HG03066 (cell line): ENCODE data around the gene SACM1L.

Experiments
- ATAC-seq: cut with Tn5 transposase; IDR thresholded peaks from one replicate; pipeline ENCODE4 v1.9.1; 2021; ENCODE audit warnings: low read depth; ENCODE audit not compliant: unreplicated experiment

Gene SACM1L

DNA sequence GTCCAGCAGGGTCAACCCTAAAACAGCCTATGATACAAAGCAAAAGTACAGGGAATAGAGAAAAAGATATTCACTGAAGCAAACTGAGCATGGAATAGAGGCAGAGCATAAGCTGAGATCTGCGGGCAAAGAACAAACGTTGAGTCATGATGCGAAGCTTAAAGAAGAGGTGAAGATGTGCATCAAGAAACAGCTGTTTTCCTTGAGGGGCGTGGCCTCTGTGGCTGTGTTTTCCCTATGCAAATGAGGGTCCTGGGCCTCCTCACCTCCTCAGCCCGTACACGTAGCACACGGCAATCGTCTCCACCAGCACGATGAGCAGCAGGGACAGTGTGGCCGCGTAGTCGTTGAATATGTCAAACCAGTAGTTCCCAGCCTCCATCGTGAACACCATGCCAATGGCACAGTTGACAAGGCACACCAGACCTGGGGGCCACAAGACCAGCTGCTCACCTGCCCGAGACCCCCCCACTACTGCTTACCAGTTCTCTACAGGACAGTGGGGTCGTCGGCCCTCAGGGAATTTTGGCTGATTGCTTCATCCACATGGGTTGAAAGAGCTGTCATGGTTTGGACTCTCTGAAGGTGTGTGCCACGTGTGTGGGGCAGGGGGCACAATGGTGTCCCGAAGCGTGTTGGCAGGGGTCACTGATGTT is 73.6 kb downstream of the SACM1L start:
- ATAC-seq: no peak

DNA sequence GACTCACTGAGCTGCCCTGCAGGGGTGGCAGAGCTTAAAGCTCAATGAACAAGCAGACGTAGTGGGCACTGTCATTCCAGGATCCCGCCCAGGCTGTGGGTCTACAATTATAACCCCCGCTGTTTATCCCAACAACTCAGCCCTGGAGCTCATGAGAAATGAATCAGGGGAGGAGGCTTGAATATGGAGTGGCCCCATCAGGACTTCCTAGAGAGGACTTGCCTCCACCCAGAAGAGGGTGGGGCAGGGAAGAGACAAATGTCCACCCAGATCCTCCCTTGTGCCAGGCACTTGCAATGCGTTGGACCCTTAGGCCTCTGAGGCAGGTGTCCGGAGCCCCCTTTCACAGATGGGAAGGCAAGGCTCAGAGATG is 74.1 kb downstream of the SACM1L start:
- no peak for ATAC-seq

DNA sequence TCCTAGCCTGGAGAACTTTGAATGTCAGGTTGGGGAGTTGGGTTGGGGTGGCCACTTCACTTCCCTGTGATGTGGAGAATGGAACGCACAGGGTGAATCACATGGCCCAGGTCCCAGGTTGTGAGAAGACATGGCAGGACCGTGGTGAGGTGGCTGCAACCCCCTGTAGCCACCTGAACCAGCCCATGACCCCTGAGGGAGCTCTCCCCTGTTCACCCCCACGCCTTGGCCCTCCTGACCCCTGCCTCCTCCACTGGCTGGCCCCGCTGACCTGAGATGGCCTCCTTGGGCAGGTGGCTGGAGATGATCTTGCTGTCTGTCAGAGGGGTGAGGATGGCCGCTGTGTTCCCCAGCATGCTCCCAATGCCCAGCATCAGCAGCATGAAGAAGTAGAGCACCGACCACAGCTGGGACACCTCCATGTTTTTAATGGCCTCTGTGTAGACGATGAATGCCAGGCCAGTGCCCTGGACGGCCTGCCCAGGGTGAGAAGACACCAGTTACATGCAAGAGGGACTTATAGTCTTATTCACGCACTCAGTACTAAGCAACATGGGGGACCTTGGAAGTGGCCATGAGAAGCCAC is 76.2 kb downstream of the SACM1L start:
- ATAC-seq: no peak

DNA sequence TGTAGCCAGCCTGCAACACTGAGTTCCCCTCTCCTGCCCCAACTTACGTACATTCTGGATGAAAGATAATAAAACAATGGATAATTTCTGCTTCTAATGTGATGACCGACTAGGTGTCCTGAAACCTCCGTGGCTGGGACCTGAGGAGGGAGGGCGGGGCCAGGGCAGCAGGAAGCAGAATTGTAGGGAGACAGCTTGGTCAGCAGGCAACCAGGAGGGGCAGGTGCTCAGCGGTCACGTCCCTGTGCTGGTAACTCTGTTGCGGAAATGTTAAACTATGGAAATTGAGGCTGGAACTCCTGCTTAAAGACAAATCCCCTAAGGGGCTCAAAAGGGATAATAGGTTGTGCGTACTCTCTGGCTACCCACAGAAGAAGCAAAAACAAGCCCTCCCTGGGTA is 76.8 kb downstream of the SACM1L start:
- ATAC-seq: no peak

DNA sequence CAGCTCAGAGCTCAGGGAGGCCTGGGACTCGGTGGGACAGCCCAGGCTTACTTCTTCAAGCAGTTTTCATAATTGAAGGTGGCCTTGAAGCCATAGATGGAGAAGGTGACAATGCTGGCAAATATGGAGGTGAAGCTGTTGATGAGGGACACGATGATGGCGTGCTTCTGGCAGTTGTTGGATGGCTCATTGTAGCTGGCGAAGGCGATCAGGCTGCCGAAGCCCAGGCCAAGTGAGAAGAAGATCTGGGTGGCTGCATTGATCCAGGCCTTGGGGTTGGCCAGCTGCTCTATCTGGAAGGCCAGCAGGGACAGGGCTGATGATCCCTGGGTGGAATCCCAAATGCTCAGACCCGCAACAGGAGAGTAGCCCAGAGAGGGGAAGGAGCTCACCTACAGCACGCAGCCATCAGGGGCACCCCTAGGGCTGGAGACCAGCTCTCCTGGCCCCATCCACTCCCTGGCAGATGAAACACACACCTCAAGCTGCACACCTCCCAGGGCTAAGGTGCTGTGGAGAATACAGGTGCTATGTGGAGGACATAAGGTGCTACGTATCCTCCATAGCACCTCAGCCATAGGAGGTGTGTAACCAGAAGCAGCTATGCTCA is 82.1 kb downstream of the SACM1L start:
- ATAC-seq: no peak

DNA sequence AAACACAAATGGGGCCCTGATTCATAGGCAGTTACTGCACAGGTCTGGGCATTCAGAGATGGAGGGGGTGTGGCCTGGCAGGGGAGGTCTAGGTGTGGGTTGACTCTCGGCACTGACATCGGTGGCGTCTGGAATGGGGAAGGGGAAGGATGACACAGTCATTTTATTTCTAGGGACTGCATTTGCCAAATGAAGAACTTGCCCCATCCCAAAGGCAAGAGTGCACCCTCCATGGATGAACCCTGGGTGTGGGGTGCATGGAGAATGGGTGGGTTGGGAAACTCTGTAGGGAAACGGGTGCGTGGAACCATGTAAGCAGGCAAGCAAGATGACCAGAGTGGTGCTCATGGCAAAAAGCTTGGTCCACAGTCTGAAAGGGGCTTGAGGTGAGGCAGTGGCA is 82.6 kb downstream of the SACM1L start:
- no peak for ATAC-seq

DNA sequence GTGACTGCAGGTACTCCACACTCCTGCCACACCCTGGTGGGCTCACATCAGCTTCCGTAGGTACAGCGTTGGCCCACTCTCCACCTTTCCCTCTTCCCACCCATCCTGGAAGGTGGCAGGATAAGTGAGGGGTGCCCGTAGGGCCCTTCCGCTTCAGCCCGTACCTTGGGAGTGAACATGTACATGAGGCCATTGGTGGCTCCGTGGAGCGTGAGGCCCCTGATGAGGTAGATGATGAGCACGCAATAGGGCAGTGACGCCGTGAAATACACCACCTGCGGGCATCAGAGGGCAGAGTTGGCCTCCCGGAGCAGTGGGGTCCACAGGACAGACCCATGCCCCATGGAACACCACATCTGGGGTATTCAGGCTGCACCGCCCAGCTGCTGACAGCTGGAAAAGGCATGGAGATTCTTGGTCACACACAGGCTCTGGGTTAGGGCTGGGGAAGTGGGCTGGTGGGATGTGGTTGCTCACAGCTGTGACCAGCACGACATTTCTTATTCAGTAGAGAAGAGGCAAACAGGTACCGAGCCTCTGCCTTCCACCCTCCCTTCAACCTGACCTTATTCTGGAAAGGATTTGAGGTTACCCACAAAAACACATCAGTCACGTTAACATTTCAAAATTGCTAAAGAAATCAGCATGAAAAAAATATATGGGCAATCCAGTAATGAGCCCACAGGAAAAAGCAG is 83.3 kb downstream of the SACM1L start:
- ATAC-seq: no peak

DNA sequence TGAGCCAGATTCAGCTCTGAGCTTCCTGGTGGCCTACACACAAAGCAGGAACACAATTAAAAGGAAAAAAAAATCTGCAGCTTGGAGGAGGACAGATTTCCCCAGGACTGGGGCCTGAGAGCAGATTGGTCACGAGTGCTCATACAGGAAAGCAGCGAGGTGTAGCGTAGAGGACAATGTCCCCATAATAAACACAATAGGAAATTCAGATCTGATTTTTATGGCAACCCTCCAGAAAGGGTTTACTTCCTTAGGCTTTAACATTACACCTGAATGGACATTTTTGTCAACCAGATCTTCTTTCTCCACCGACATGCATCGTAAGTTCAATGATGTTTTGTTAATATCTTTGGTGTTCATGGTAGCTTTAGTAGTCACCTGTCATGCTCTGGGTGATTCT is 83.9 kb downstream of the SACM1L start:
- ATAC-seq: no peak

DNA sequence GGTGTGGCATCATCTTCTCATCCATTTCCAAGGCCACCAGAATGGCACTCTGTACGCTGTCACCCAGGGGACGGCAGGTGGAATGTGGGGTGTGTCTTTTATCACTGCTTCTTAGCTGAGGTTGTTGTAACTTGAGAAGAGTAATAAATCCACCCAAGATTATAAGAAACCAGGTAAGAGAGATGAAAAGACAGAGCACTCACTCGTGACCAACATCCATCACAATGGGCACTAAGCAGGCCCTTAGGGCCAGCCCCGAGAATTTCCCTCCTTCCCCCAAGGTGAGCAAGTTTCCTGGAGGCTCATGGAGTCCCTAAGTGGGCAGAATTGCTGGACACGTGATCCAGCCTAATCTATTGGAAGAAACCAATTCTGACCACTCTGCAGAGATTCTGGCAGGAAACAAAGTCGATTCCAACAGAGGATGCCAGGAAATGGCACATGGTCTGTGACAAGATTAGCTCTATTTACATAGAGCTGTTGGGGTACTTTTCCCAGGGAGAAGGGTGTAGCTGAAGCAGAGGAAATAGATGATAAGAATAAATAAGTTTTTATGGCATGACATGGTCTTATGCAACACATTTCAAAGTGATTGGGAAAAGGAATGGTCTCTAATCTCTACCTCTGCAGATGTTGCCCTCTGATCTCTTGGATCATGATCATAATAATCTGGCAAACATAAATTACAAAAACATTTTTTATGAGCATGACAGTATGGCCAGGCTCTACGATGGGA is 84.7 kb downstream of the SACM1L start:
- no peak for ATAC-seq

DNA sequence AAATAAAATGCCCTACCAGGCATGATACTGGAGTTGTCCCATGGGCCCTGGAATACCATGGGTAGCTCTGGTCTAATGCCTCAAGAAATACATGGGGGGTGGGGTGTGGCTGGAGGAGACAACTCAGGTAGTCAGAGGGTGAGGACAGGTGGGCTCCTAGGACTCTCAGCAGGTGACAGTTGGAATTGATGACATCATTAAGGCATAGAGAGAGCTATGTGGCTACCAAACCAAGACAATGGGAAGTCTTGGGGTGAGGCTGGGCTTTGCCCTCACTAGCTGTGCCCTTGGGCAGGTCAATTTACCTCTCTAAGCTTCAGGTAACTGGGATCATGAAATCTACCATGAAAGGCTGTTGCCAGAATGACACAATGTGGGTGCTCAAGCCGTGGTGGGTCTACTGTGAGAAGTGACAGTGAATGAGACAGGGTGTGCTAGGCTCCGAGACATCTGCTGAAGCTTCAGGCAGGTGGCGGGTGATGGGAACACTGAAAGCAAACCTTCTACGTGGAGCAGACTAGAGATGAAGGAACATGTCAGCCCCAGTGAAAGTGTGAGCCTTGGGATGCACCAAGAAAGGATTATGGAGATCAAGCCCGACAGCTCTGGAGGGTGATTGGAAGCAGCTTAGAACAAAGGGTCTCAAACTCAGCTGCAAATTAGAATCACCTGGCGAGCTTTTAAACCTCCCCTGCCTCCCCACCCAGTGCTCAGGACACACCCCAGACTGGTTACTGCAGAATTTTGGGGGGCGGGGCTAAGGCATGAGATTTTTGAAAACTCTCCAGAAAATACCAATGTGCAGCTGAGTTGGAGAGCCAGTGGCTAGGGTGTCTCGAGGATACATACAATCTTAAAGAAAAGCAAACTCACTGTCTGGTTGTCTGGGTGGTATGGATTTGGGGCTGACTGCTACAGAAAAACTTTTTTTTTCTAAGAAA is 85.7 kb downstream of the SACM1L start:
- no peak for ATAC-seq

DNA sequence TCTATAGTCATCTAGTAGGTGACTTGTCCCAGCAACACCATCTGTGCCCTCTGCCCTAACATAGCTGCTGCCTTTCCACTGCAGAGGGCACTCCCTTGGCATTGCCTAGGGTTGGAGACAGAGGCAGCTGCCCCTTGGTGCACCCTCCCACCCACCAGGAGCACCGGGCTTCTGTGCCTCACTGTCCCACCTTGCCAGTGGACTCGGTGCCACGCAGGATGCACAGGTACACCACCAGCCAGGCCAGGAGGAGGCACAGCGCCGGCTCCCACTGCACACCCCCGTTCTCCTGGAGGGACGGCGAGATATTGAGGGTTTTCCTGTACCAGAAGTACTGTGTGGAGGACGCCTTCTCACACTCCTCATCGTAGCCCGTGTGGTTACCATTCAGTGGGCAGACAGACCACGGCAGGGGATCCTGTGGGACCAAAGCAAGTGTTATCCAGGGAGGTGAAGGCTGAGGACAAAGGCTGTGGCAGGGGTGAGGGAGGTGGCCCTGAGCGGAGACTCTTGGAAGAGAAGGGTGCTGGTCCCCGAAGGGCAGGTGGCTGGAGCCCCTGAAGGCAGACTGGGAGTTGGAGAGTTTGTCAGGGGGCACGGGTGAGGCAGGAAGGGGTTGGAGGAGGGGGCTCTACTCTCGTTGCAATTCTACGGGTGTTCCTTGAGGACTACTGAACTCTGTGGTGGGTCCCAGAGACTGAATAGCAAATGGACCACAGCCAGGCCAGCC is 86.5 kb downstream of the SACM1L start:
- ATAC-seq: no peak

DNA sequence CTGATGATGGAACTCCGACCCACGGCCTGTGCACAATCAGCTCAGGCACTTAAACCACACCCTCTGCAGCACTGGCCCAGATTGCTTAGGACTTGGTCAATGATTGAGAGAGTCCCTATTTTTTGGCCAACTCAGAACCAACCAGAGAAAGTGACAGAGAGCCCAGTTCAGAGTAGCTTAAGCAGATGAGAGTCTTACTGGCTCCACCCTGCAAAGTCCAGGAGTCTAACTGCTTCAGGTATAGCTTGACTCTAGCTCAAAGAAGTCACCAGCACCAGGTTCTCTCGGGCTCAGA is 87.1 kb downstream of the SACM1L start:
- ATAC-seq: no peak

DNA sequence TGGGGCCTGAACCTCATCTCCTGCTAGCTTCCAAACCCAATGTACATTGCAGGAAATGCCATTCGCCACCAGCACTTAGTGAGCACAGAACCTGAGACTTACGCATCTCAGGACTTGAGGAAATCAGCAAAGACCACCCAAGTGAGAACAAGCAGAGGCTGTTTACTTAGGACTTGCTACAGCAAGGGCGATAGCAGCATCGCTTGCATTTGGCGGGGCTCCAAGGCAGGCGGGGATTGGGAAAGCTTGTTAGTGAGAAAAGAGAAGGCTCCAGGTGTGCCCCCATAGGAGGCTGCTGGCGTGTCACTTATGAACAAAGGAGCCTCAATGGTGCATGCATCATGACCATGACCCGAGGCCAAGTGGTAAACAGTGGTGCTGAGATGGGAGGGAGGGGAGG is 87.4 kb downstream of the SACM1L start:
- ATAC-seq: no peak

DNA sequence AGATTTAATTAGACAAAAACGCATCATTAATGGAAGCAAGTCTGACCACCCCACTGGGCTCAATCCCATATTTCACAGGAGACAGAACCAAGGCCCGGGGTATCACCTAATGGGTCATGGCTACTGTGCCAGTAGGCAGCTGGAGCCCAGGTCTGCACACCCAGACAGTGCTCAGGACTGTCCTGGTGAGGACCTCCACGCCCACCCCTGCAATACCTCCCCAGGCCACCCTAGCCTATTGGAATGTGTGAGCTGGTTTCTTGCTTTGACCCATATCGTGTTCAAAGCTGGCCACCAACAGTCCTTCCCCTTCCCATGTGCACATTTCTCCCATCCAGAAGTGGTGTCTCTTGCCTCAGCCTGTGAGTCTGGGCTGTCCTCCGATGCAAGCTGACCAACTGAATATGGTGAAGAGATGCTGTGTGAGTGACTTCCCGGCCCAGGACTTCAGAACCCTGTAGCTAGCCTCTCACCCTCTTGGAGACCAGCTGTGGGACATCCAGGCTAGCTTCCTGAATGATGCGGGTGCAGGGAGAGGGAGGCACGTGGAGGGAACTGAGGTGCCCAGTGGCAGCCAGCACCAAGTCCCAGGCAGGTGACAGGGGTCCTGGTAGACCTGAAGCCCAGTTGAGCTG is 88.0 kb downstream of the SACM1L start:
- ATAC-seq: no peak

DNA sequence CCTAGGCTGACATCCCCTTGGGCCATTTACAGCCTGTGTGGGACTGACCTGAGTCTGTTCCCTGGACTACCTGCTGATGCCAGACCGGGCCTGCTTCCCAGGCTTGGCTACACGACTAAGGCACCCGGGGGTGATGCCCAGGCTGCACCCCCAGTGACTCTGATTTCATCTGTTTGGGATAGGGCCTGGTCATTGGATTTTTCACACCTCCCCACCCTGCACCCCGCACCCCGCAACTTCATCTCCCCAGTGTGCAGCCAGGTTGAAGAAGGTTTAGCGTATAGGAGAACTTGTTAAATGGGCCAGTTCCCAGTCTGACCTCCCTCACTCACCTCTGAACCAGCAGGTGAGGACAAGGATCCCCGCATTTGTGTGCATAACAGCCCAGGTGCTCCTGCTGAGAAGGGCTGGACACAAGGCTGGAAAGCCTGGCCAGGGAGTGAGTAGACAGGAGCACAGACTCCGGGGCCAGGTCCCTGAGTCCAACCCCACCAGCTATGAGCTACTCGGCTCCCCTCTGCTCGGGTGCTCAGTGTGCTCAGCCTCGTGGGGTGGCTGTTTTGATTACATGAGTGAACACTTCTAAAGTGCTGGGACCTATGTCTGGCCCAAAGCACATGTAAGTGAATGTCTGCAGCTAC is 88.7 kb downstream of the SACM1L start:
- no peak for ATAC-seq

DNA sequence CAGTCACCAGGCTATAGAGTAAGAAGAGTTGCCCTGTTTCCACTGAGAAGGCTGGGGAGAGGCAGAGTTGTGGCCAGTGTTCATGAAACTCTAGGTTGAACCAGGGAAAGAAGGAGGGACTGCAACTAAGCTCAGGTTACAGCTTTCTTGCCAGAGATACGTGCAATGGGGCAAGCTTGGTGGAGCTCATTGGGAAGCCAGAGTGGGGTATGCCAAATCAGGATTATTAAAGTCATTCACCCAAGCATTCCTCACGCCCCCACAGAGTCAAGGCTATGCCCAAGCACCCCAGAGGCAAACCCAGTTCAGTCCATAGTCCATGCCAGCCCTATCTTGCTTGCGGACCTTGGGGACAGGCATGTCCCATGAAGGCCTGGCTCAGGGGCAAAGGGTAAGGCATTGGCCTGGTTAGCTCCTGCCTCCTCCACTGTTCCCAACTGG is 89.6 kb downstream of the SACM1L start:
- no peak for ATAC-seq

DNA sequence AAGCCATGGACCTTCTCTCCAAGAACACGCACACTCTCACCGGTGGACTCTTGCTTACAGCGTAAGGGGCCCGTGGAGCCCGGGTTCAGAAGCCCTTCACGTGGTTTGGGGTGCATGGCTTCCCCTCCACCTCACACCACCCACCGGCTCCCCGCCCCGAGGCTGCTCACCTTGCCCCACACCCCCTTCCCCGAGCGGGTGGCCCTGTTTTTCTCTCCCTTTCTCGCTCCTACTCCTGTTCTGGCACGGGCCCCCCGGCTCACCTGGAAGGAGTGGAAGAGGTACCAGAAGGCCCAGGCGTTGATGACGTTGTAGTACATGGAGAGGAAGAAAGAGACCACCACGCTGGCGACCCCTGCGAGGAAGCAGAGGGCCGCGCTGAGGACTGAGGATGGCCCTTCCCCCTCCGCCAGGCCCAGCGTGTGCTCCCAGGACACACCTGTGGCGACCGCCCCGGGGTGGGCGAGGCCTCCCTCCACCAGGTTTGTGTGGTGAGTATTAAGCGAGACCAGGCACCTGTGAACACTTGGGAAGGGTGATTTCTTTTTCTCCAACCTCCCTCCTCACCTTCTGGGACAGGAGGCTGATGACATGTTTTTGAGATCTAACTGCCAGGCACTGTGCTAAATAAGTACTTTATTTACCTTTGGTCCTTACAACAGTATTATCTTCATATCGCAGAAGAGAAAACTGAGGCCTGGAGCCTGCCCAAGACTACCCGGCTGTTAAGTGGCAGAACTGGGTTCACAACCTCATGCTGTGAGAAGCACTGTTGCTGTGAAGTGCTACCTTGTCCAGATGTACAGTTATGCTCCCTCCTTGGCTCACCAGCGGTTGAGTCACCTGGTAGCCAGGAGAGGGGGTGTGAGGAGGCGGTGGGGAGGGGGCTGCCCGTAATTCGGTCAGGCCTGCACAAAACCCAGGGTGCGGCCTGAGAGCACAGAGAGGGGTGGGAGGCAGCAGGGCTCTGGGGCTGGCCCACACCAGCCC is 90.8 kb downstream of the SACM1L start:
- ATAC-seq: no peak
